Mesenchymal stem cell (in vitro differentiated cells and primary cell): ENCODE data around the gene ANKH.

ENCODE experiments used
- DNase-seq: peaks from one replicate; pipeline ENCODE4 v3.0.0-alpha.2; 2013
- H2AFZ ChIP-seq: one replicate; pipeline ENCODE4 v1.6.1; 2013; ENCODE audit warnings: low read depth, mild to moderate bottlenecking, control low read depth, inconsistent platforms, low read length, moderate library complexity
- H2AK5ac ChIP-seq: 2 replicates; pipeline ENCODE4 v1.6.1; 2013; ENCODE audit warnings: low read length, moderate library complexity, mild to moderate bottlenecking, inconsistent platforms; ENCODE audit not compliant: severe bottlenecking
- H2BK120ac ChIP-seq: one replicate; pipeline ENCODE4 v1.6.1; 2013; ENCODE audit warnings: low read depth, mild to moderate bottlenecking, inconsistent platforms, low read length, moderate library complexity
- H2BK12ac ChIP-seq, 2 experiments: one replicate each; pipeline ENCODE4 v1.6.1; 2013; ENCODE audit warnings: inconsistent platforms in 2 of 2, low read length in 2 of 2, mild to moderate bottlenecking in 2 of 2, moderate library complexity in 2 of 2, control low read depth in 1 of 2
- H2BK15ac ChIP-seq: one replicate; pipeline ENCODE4 v1.6.1; 2013; ENCODE audit warnings: mild to moderate bottlenecking, low read depth, inconsistent platforms; ENCODE audit not compliant: poor library complexity, severe bottlenecking
- H2BK5ac ChIP-seq: 2 replicates; pipeline ENCODE4 v1.6.1; 2013; ENCODE audit warnings: low read depth, mild to moderate bottlenecking, low read length, control low read depth, inconsistent platforms; ENCODE audit not compliant: poor library complexity, severe bottlenecking
- H3K14ac ChIP-seq, 2 experiments: one replicate each; pipeline ENCODE4 v1.6.1; 2013; ENCODE audit warnings: inconsistent platforms in 2 of 2, low read length in 2 of 2, control low read depth in 1 of 2, mild to moderate bottlenecking in 1 of 2, moderate library complexity in 1 of 2
- H3K18ac ChIP-seq, 2 experiments: one replicate each; pipeline ENCODE4 v1.6.1; 2013; ENCODE audit warnings: inconsistent platforms in 2 of 2, low read length in 2 of 2, control low read depth in 1 of 2, low read depth in 1 of 2, mild to moderate bottlenecking in 1 of 2
- H3K23ac ChIP-seq, 2 experiments: one replicate each; pipeline ENCODE4 v1.6.1; 2013; ENCODE audit warnings: inconsistent platforms in 2 of 2, low read length in 2 of 2, mild to moderate bottlenecking in 2 of 2, moderate library complexity in 2 of 2, control low read depth in 1 of 2
- H3K27ac ChIP-seq: 2 replicates; pipeline ENCODE4 v1.5.1; 2013; ENCODE audit warnings: mild to moderate bottlenecking, moderate library complexity, low read length, control low read depth, inconsistent platforms; ENCODE audit not compliant: poor library complexity, severe bottlenecking
- H3K27me3 ChIP-seq, 2 experiments: 2 replicates each; pipeline versions ENCODE4 v1.6.1 to v1.7.0; 2013; ENCODE audit warnings: low read length in 2 of 2, mild to moderate bottlenecking in 2 of 2, moderate library complexity in 2 of 2, control low read depth in 1 of 2, inconsistent platforms in 1 of 2; ENCODE audit not compliant: control insufficient read depth in 1 of 2, insufficient read depth in 1 of 2
- H3K36me3 ChIP-seq, 2 experiments: 2 replicates each; pipeline versions ENCODE4 v1.6.1 to v1.7.0; 2013; ENCODE audit warnings: low read length in 2 of 2, control low read depth in 1 of 2, inconsistent platforms in 1 of 2, low read depth in 1 of 2, mild to moderate bottlenecking in 1 of 2; ENCODE audit not compliant: insufficient read depth in 2 of 2, control insufficient read depth in 1 of 2
- H3K4ac ChIP-seq, 2 experiments: one replicate each; pipeline ENCODE4 v1.6.1; 2013; ENCODE audit warnings: inconsistent platforms in 2 of 2, low read length in 2 of 2, mild to moderate bottlenecking in 2 of 2, moderate library complexity in 2 of 2, control low read depth in 1 of 2, low read depth in 1 of 2
- H3K4me1 ChIP-seq: 2 replicates; pipeline ENCODE4 v1.6.1; 2013; ENCODE audit warnings: low read depth, low read length, control low read depth; ENCODE audit not compliant: control insufficient read depth, insufficient read depth
- H3K4me2 ChIP-seq: 2 replicates; pipeline ENCODE4 v1.6.1; 2013; ENCODE audit warnings: low read length, mild to moderate bottlenecking, inconsistent platforms; ENCODE audit not compliant: poor library complexity, severe bottlenecking
- H3K4me3 ChIP-seq, 2 experiments: 2 replicates each; pipeline versions ENCODE4 v1.5.1 to v1.7.0; 2013; ENCODE audit warnings: low read length in 2 of 2, mild to moderate bottlenecking in 2 of 2, control low read depth in 1 of 2, low read depth in 1 of 2; ENCODE audit not compliant: insufficient read depth in 1 of 2
- H3K79me1 ChIP-seq: replicated peaks from 2 replicates; pipeline ENCODE4 v1.6.1; 2013; ENCODE audit warnings: mild to moderate bottlenecking, control low read depth, low read length, inconsistent platforms; ENCODE audit not compliant: poor library complexity, severe bottlenecking
- H3K9ac ChIP-seq: 2 replicates; pipeline ENCODE4 v1.7.0; 2013; ENCODE audit warnings: mild to moderate bottlenecking, low read length, moderate library complexity
- H3K9me3 ChIP-seq: 2 replicates; pipeline ENCODE4 v1.7.0; 2013; ENCODE audit warnings: mild to moderate bottlenecking, low read length; ENCODE audit not compliant: control insufficient read depth
- H4K8ac ChIP-seq: one replicate; pipeline ENCODE4 v1.6.1; 2013; ENCODE audit warnings: inconsistent platforms, mild to moderate bottlenecking, low read length, moderate library complexity
- H4K91ac ChIP-seq: one replicate; pipeline ENCODE4 v1.6.1; 2013; ENCODE audit warnings: mild to moderate bottlenecking, low read length, inconsistent platforms
- WGBS: methylation state at CpG from one replicate; pipeline ENCODE4 v1.1.7; 2013; ENCODE audit warnings: mixed read lengths; 5-methylcytosine and 5-hydroxymethylcytosine counted together

Gene ANKH

GRCh38 chr5:14713476-14714390, 157.8 kb downstream of the ANKH start:
- 97% methylated on average over 23 of the region's 23 CpGs for WGBS
- H3K18ac ChIP-seq = no peak overlapping the region

GRCh38 chr5:14712666-14713065, 158.9 kb downstream of the ANKH start:
- no peak overlapping the region for H2BK12ac ChIP-seq
- H4K8ac ChIP-seq = no peak overlapping the region
- H2AK5ac ChIP-seq = no peak overlapping the region
- H3K27me3 ChIP-seq = no peaks in the 10 kb centered on the region
- no peak overlapping the region for H3K9ac ChIP-seq
- no peaks in the 10 kb centered on the region for H3K9me3 ChIP-seq
- H3K27ac ChIP-seq = no peak overlapping the region
- H3K4me3 ChIP-seq = no peak overlapping the region
- H2BK15ac ChIP-seq = no peak overlapping the region
- H2AFZ ChIP-seq = no peak overlapping the region
- H3K23ac ChIP-seq = no peak overlapping the region
- DNase-seq = no peak
- no peak overlapping the region for H2BK120ac ChIP-seq
- over 99% methylated on average over 17 of the region's 17 CpGs for WGBS
- no peak overlapping the region for H3K14ac ChIP-seq
- H3K4ac ChIP-seq = no peak overlapping the region
- peaks cover 12% of the 10 kb centered on the region for H3K79me1 ChIP-seq
- no peak overlapping the region for H3K18ac ChIP-seq
- no peak overlapping the region for H4K91ac ChIP-seq
- H3K4me1 ChIP-seq = peaks cover 5% of the 10 kb centered on the region
- no peak overlapping the region for H2BK5ac ChIP-seq
- peaks cover 58 to 94% of the 10 kb centered on the region in 2 experiments for H3K36me3 ChIP-seq
- H3K4me2 ChIP-seq = no peak overlapping the region

More at GRCh38 chr5:14713476-14714390, 157.8 kb downstream of the ANKH start:
- Histone ChIP-seq H4K8ac (peak overlapping the region; percentile 10), H3K9me3 (no peaks in the 10 kb centered on the region), H4K91ac (peak overlapping the region; percentile 56), H3K27me3 (no peaks in the 10 kb centered on the region), H2AFZ (no peak overlapping the region), H3K4me1 (peaks cover 5% of the 10 kb centered on the region), H2BK12ac (no peak overlapping the region), H3K14ac (no peak overlapping the region), H3K4ac (no peak overlapping the region), H3K4me3 (no peak overlapping the region), H2BK120ac (no peak overlapping the region), H3K27ac (no peak overlapping the region), H2AK5ac (no peak overlapping the region), H3K36me3 (peaks cover 55 to 84% of the 10 kb centered on the region in 2 experiments), H3K4me2 (no peak overlapping the region), H2BK5ac (no peak overlapping the region), H3K23ac (no peak overlapping the region), H3K9ac (no peak overlapping the region), H2BK15ac (no peak overlapping the region), H3K79me1 (peaks cover 9% of the 10 kb centered on the region)
- no peak for DNase-seq

GRCh38 chr5:14712131-14712530, 159.4 kb downstream of the ANKH start:
- Histone ChIP-seq H3K14ac (peak overlapping the region in 1 of 2 experiments; percentile 26), H4K91ac (peak overlapping the region; percentile 27), H3K36me3 (peaks cover 58 to 94% of the 10 kb centered on the region in 2 experiments), H2BK5ac (no peak overlapping the region), H3K4me3 (no peak overlapping the region), H3K9me3 (no peaks in the 10 kb centered on the region), H2AFZ (no peak overlapping the region), H3K4me2 (no peak overlapping the region), H2BK120ac (no peak overlapping the region), H3K9ac (no peak overlapping the region), H2BK12ac (no peak overlapping the region), H3K23ac (no peak overlapping the region), H3K4me1 (peaks cover 5% of the 10 kb centered on the region), H3K79me1 (peaks cover 10% of the 10 kb centered on the region), H3K18ac (no peak overlapping the region), H3K27me3 (no peaks in the 10 kb centered on the region), H4K8ac (no peak overlapping the region), H3K27ac (no peak overlapping the region), H2BK15ac (no peak overlapping the region), H3K4ac (no peak overlapping the region), H2AK5ac (no peak overlapping the region)
- DNase-seq = no peak
- 97% methylated on average over 11 of the region's 11 CpGs for WGBS

- no peak overlapping the region for H3K23ac ChIP-seq
- no peak overlapping the region for H2BK12ac ChIP-seq
- no peak overlapping the region for H3K9ac ChIP-seq
- no peak overlapping the region for H2AK5ac ChIP-seq
- no peak overlapping the region for H3K27ac ChIP-seq
- peaks cover 5% of the 10 kb centered on the region for H3K4me1 ChIP-seq
- no peak overlapping the region for H2BK120ac ChIP-seq
- no peak overlapping the region for H2AFZ ChIP-seq
- H3K4me3 ChIP-seq = no peak overlapping the region
- peaks cover 13% of the 10 kb centered on the region for H3K79me1 ChIP-seq
- no peak overlapping the region for H3K18ac ChIP-seq
- WGBS = 95% methylated on average over 28 of the region's 28 CpGs
- no peak for DNase-seq
- no peak overlapping the region for H3K4me2 ChIP-seq
- H3K14ac ChIP-seq = no peak overlapping the region
- no peak overlapping the region for H2BK15ac ChIP-seq
- H4K91ac ChIP-seq = no peak overlapping the region
- no peak overlapping the region for H4K8ac ChIP-seq
- no peaks in the 10 kb centered on the region for H3K27me3 ChIP-seq
- peaks cover 54 to 90% of the 10 kb centered on the region in 2 experiments for H3K36me3 ChIP-seq
- no peak overlapping the region for H3K4ac ChIP-seq
- H2BK5ac ChIP-seq = no peak overlapping the region
- no peaks in the 10 kb centered on the region for H3K9me3 ChIP-seq
These were observed 161.1 kb downstream of the ANKH start for GRCh38 chr5:14710313-14710994.
